Panc1 (cell line): ENCODE results near the gene MALAT1. TPM values are rescaled to one million over a fixed set of nuclear protein-coding genes. Genes with fewer than 3 reads are reported as not detected.
A peak's percentile ranks its signal among the peaks of the same experiment; 100 is the strongest.

Source experiments
- ATAC-seq: fragments of 200-7000 bp; cut with Tn5 transposase; 2 replicates; pipeline ENCODE4 v1.9.1; 2020; ENCODE audit warnings: mild to moderate bottlenecking, moderate library complexity
- BruUV-seq: library from RNA; stranded (reverse); fragments of 400-500 nt; replicated peaks from 2 replicates; lab custom pipeline; 2021; lab: Mats Ljungman, UMichigan
- CTCF ChIA-PET: fragments of 300-600 bp; sonication (Branson Sonifier 250); formaldehyde crosslinking; loops from one replicate; lab custom pipeline; 2022; ENCODE audit warnings: antibody characterized with exemption; lab: Charles Lee
- POLR2A ChIA-PET: fragments of 300-600 bp; sonication (Branson Sonifier 250); formaldehyde crosslinking; loops from one replicate; lab custom pipeline; 2022; ENCODE audit warnings: antibody characterized with exemption; lab: Charles Lee
- DNase-seq: peaks from one replicate; pipeline ENCODE4 v3.0.0-alpha.2; 2010; ENCODE audit warnings: low read depth, low spot score
- H3K27ac ChIP-seq: 2 replicates; pipeline ENCODE4 v1.5.1; 2011; ENCODE audit warnings: mild to moderate bottlenecking, low read length, inconsistent platforms
- H3K27me3 ChIP-seq: fragments of 200-500 bp; sonication (Bioruptor generic); 2 replicates; pipeline ENCODE4 v1.6.0; 2014; ENCODE audit warnings: low read length, inconsistent platforms; ENCODE audit not compliant: control insufficient read depth, insufficient read depth
- H3K36me3 ChIP-seq: fragments of 200-500 bp; sonication (Bioruptor generic); 2 replicates; pipeline ENCODE4 v1.5.1; 2014; ENCODE audit warnings: inconsistent platforms, mild to moderate bottlenecking, low read length, moderate library complexity; ENCODE audit not compliant: control insufficient read depth, insufficient read depth
- H3K4me1 ChIP-seq: 2 replicates; pipeline ENCODE4 v1.5.1; 2011; ENCODE audit warnings: inconsistent platforms, mild to moderate bottlenecking, low read length, moderate library complexity; ENCODE audit not compliant: control insufficient read depth, insufficient read depth
- H3K4me3 ChIP-seq, 2 experiments: 2 replicates each; pipeline ENCODE4 v1.5.1; 2011 to 2012; ENCODE audit warnings: low read depth in 2 of 2, low read length in 2 of 2, mild to moderate bottlenecking in 2 of 2, inconsistent platforms in 1 of 2, moderate library complexity in 1 of 2
- H3K9me3 ChIP-seq: fragments of 200-500 bp; sonication (Bioruptor generic); 2 replicates; pipeline ENCODE4 v1.5.1; 2014; ENCODE audit warnings: low read depth, mild to moderate bottlenecking, inconsistent platforms, low read length, moderate library complexity; ENCODE audit not compliant: control insufficient read depth, insufficient read depth
- POLR2AphosphoS5 ChIP-seq: IDR thresholded peaks from 2 replicates; pipeline ENCODE4 v1.6.1; 2012; ENCODE audit warnings: mild to moderate bottlenecking, low read depth, low read length, moderate library complexity
- SIN3A ChIP-seq: IDR thresholded peaks from 2 replicates; pipeline ENCODE4 v1.6.1; 2012; ENCODE audit warnings: low read depth, mild to moderate bottlenecking, low read length, moderate library complexity, borderline replicate concordance; ENCODE audit not compliant: insufficient read depth
- TCF7L2 ChIP-seq: IDR thresholded peaks from 2 replicates; pipeline ENCODE4 v1.6.1; 2011; ENCODE audit warnings: mild to moderate bottlenecking, low read depth, low read length, inconsistent platforms
- in situ Hi-C: cut with HindIII; loops from 2 replicates; pipeline ENCODE4 v1.10.0; 2016; ENCODE audit warnings: low sequenced_read_pairs, low pct_unique_long_range_greater_than_20kb
- intact Hi-C: fragments of 100-400 bp; cut with micrococcal nuclease; formaldehyde crosslinking; loops from one replicate; pipeline ENCODE4 v1.10.0; 2022; ENCODE audit not compliant: unreplicated experiment
- total RNA-seq: library from RNA; stranded (reverse); gene quantifications from one replicate; pipeline ENCODE4 v1.2.1, GENCODE V29; 2021; ENCODE audit not compliant: unreplicated experiment
- TF ChIP-seq, protein P1 (sequence below), 2 experiments: IDR thresholded peaks; 2 replicates each; pipeline ENCODE4 v1.6.1; 2011 to 2012; ENCODE audit warnings: low read depth in 2 of 2, control low read depth in 1 of 2, low read length in 1 of 2, mild to moderate bottlenecking in 1 of 2, moderate library complexity in 1 of 2; ENCODE audit not compliant: insufficient read depth in 1 of 2
- TF ChIP-seq, protein P2 (sequence below): fragments of 450-650 bp; IDR thresholded peaks from 2 replicates; pipeline ENCODE4 v1.5.1; 2017; ENCODE audit warnings: mild to moderate bottlenecking

Gene MALAT1
- total RNA-seq, 1 experiment from 2014 or later: 13,645 TPM

DNA sequence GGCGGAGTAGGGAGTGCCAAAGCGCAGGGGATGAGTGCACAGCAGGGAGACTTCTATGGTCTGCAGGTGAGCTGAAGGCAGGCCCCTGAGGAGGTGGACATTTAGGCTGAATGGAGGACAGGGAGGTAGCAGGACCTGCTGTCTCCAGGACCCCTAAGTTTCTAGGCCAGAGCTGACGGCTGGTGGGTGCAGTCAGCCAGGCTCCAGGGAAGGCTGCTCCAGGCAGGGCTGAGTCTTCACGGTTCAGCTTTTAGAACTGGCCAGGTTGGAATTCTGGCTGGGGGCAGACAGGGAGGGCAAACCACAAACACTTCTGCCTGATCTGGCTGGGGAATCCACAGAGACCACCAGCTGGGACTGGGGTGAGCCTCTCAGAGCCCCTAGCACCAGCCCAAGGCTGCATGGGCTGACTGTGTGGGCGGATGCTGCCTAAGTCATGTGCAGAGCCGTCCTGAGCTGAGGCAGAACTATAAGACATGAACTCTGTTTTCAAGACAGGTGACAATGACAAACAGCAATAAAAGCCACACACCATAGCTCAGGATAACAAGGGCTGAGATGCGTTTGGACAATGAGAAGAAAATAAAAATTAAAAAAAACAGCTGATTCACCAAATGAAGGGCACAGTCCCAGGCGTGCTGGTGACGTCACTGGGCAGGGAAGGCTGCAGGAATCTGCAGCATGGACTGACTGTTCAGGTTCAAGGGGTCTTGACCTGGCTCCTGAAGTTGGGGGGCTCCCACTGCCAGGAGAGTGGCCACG lies 10.4 kb upstream of the MALAT1 start:
- DNase-seq (no peak), ATAC-seq (peak; percentile 10)
- intact Hi-C loops: no loop called here
- TF ChIP-seq, protein P1, sequence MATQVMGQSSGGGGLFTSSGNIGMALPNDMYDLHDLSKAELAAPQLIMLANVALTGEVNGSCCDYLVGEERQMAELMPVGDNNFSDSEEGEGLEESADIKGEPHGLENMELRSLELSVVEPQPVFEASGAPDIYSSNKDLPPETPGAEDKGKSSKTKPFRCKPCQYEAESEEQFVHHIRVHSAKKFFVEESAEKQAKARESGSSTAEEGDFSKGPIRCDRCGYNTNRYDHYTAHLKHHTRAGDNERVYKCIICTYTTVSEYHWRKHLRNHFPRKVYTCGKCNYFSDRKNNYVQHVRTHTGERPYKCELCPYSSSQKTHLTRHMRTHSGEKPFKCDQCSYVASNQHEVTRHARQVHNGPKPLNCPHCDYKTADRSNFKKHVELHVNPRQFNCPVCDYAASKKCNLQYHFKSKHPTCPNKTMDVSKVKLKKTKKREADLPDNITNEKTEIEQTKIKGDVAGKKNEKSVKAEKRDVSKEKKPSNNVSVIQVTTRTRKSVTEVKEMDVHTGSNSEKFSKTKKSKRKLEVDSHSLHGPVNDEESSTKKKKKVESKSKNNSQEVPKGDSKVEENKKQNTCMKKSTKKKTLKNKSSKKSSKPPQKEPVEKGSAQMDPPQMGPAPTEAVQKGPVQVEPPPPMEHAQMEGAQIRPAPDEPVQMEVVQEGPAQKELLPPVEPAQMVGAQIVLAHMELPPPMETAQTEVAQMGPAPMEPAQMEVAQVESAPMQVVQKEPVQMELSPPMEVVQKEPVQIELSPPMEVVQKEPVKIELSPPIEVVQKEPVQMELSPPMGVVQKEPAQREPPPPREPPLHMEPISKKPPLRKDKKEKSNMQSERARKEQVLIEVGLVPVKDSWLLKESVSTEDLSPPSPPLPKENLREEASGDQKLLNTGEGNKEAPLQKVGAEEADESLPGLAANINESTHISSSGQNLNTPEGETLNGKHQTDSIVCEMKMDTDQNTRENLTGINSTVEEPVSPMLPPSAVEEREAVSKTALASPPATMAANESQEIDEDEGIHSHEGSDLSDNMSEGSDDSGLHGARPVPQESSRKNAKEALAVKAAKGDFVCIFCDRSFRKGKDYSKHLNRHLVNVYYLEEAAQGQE (IDR thresholded peaks at IDR 0.05; ENCODE audit: insufficient read depth in 1 of 2, low read depth in 2 of 2, low read length in 1 of 2): no peak
- peak; percentile 18; the same call in 1 of the 2 replicates for TF ChIP-seq TCF7L2
- in situ Hi-C loops: no loop called here
- CTCF ChIA-PET: interaction anchor here (1.9 kb wide), 1 partner anchor 17 kb away, joined by 8 read pairs; no protein-coding TSS in a partner anchor
- Histone ChIP-seq H3K4me3 (0 out of 4 replicates have a peak overlapping the region, but pooled peaks of 1 of the 2 experiments have one; percentile 3), H3K27me3 (no peaks in the 10 kb centered on the region), H3K9me3 (no peaks in the 10 kb centered on the region), H3K36me3 (no peaks in the 10 kb centered on the region), H3K27ac (peak overlapping the region; percentile 100), H3K4me1 (peaks cover 87% of the 10 kb centered on the region)
- POLR2A ChIA-PET: interaction anchor here (0.8 to 8.5 kb wide), 8 partner anchors 10 to 68 kb away, joined by 5 to 250 read pairs (median 16); partner anchors contain the start of genes MALAT1 and NEAT1
- BruUV-seq: no TSS peak

DNA sequence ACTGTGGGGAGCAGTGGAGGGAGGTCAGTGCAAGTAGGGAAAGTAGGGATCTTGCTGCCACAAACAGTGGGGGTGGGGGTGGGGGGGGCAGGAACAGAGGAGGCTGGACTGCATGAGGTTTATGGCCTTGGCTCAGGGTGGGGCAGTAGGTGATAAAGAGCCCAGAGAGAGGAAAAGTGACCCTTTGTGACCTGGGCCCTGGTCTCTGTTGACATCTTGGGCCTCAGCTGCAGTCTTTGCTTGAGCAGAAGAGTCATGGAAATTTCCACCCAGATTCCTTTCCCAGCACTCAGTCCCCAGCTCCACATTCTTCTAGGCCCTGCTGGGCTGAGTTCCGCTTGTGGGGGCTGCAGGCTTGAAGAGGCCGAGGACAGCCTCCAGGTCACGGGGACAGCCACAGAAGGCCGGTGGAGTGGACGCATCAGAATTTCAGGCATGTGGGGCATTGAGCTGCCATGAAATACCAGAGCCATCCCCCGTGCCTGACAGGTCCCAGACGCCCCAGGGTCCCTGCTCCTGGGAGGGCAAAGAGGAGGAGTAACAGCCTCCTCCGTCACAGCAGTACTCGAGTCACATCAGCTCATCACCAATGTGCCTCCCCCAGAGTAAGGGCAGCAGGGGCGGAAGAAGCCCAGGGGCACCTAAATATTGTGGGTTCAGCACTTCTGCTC lies 9.7 kb upstream of the MALAT1 start:
- Histone ChIP-seq H3K9me3 (no peaks in the 10 kb centered on the region), H3K4me3 (no peak overlapping the region), H3K27ac (peak overlapping the region; percentile 100), H3K36me3 (no peaks in the 10 kb centered on the region), H3K4me1 (peaks cover 94% of the 10 kb centered on the region), H3K27me3 (no peaks in the 10 kb centered on the region)
- intact Hi-C loops (no loop called here), in situ Hi-C loops (no loop called here)
- ATAC-seq: peak; percentile 19
- ChIA-PET POLR2A (interaction anchor here (0.8 to 8.5 kb wide), 6 partner anchors 9 to 69 kb away, joined by 5 to 250 read pairs (median 55); partner anchors contain the start of gene MALAT1), CTCF (interaction anchor here (1.0 to 1.9 kb wide), 3 partner anchors 10 to 19 kb away, joined by 5 to 8 read pairs (median 5); no protein-coding TSS in a partner anchor)
- no TSS peak for BruUV-seq
- peak; percentile 39; the same call in 1 of the 2 replicates for TF ChIP-seq POLR2AphosphoS5
- TF ChIP-seq SIN3A: 0 out of 2 replicates have a peak, but pooled peaks have one; percentile 24
- TF ChIP-seq, protein P1 (IDR thresholded peaks at IDR 0.05; ENCODE audit: insufficient read depth in 1 of 2, low read depth in 2 of 2, low read length in 1 of 2): no peak
- TF ChIP-seq, protein P2, sequence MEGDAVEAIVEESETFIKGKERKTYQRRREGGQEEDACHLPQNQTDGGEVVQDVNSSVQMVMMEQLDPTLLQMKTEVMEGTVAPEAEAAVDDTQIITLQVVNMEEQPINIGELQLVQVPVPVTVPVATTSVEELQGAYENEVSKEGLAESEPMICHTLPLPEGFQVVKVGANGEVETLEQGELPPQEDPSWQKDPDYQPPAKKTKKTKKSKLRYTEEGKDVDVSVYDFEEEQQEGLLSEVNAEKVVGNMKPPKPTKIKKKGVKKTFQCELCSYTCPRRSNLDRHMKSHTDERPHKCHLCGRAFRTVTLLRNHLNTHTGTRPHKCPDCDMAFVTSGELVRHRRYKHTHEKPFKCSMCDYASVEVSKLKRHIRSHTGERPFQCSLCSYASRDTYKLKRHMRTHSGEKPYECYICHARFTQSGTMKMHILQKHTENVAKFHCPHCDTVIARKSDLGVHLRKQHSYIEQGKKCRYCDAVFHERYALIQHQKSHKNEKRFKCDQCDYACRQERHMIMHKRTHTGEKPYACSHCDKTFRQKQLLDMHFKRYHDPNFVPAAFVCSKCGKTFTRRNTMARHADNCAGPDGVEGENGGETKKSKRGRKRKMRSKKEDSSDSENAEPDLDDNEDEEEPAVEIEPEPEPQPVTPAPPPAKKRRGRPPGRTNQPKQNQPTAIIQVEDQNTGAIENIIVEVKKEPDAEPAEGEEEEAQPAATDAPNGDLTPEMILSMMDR: no peak
- TF ChIP-seq TCF7L2: no peak
- no peak for DNase-seq
